ENCODE data around the gene FHOD3.

The FHOD3 gene

GRCh38 chr18:36608107-36608506, 310.6 kb downstream of the FHOD3 start:
- CTCF ChIA-PET, result no interaction called here

GRCh38 chr18:36610258-36610657, 312.7 kb downstream of the FHOD3 start:
- peaks cover 0 to 12% of the 10 kb centered on the region in 2 experiments; a peak in 1 of 3 replicates for H3K36me3 ChIP-seq (ENCODE audit: control insufficient read depth in 2 of 2, insufficient read depth in 1 of 2, low read length in 2 of 2)
- CTCF ChIA-PET, result no interaction called here
- no peak overlapping the region for H3K27ac ChIP-seq (ENCODE audit: extremely low read depth, low read depth, low read length)

More at GRCh38 chr18:36608107-36608506, 310.6 kb downstream of the FHOD3 start:
- POLR2A ChIA-PET, result no interaction called here
- H3K27ac ChIP-seq (ENCODE audit: extremely low read depth, low read depth, low read length), result no peak overlapping the region
- H3K36me3 ChIP-seq (ENCODE audit: control insufficient read depth in 2 of 2, insufficient read depth in 1 of 2, low read length in 2 of 2), result peaks cover 0 to 11% of the 10 kb centered on the region in 2 experiments; a peak in 1 of 3 replicates
- no peaks in the 10 kb centered on the region for H3K4me1 ChIP-seq (ENCODE audit: control insufficient read depth, insufficient read depth, low read length)
- no peak for TF ChIP-seq ZNF202 (tag by site-specific recombination; IDR thresholded peaks at IDR 0.05; ENCODE audit: borderline replicate concordance)
- peak; percentile 67; the same call in 1 of the 2 replicates for TF ChIP-seq ZNF266 (tag by site-specific recombination; IDR thresholded peaks at IDR 0.05; ENCODE audit: low read depth)
- no peaks in the 10 kb centered on the region for H3K9me3 ChIP-seq (ENCODE audit: control insufficient read depth, insufficient read depth, low read depth, low read length)
- no peak overlapping the region for H3K4me3 ChIP-seq (ENCODE audit: low read depth, low read length)

GRCh38 chr18:36610661-36611060, 313.1 kb downstream of the FHOD3 start:
- H3K27ac ChIP-seq (ENCODE audit: extremely low read depth, low read depth, low read length), result no peak overlapping the region
- no peaks in the 10 kb centered on the region for H3K4me1 ChIP-seq (ENCODE audit: control insufficient read depth, insufficient read depth, low read length)
- no peaks in the 10 kb centered on the region for H3K9me3 ChIP-seq (ENCODE audit: control insufficient read depth, insufficient read depth, low read depth, low read length)
- CTCF ChIA-PET, result no interaction called here
- H3K4me3 ChIP-seq (ENCODE audit: low read depth, low read length), result no peak overlapping the region
- POLR2A ChIA-PET, result no interaction called here
- peaks cover 0 to 12% of the 10 kb centered on the region in 2 experiments; a peak in 1 of 3 replicates for H3K36me3 ChIP-seq (ENCODE audit: control insufficient read depth in 2 of 2, insufficient read depth in 1 of 2, low read length in 2 of 2)
- TF ChIP-seq REST (tag by site-specific recombination; IDR thresholded peaks at IDR 0.05), result no peak
- no peak for TF ChIP-seq MYNN (tag by site-specific recombination; IDR thresholded peaks at IDR 0.05; ENCODE audit: borderline replicate concordance)
- TF ChIP-seq ZNF521 (tag by site-specific recombination; IDR thresholded peaks at IDR 0.05), result no peak
- TF ChIP-seq ZNF561 (tag by site-specific recombination; IDR thresholded peaks at IDR 0.05; ENCODE audit: borderline replicate concordance), result no peak
- no peak for TF ChIP-seq ZBTB11 (tag by site-specific recombination; conservative IDR thresholded peaks at IDR 0.05; ENCODE audit: low read depth)
- TF ChIP-seq PRDM6 (tag by site-specific recombination; IDR thresholded peaks at IDR 0.05), result no peak
- no peak for TF ChIP-seq HOXD13 (CRISPR knock-in tag; IDR thresholded peaks at IDR 0.05; ENCODE audit: borderline replicate concordance)

More at GRCh38 chr18:36610258-36610657, 312.7 kb downstream of the FHOD3 start:
- Histone ChIP-seq H3K4me3 (ENCODE audit: low read depth, low read length) (no peak overlapping the region), H3K4me1 (ENCODE audit: control insufficient read depth, insufficient read depth, low read length) (no peaks in the 10 kb centered on the region), H3K9me3 (ENCODE audit: control insufficient read depth, insufficient read depth, low read depth, low read length) (no peaks in the 10 kb centered on the region)
- POLR2A ChIA-PET, result no interaction called here
- TF ChIP-seq ZFP41 (tag by site-specific recombination; IDR thresholded peaks at IDR 0.05; ENCODE audit: borderline replicate concordance) (no peak), ZFHX2 (tag by site-specific recombination; conservative IDR thresholded peaks at IDR 0.05) (no peak), KLF8 (tag by site-specific recombination; IDR thresholded peaks at IDR 0.05) (no peak), ZNF596 (tag by site-specific recombination; IDR thresholded peaks at IDR 0.05) (no peak), ZNF202 (tag by site-specific recombination; IDR thresholded peaks at IDR 0.05; ENCODE audit: borderline replicate concordance) (no peak), WT1 (tag by site-specific recombination; IDR thresholded peaks at IDR 0.05) (no peak), ZSCAN18 (tag by site-specific recombination; IDR thresholded peaks at IDR 0.05) (no peak), ZNF24 (tag by site-specific recombination; IDR thresholded peaks at IDR 0.05) (no peak), ZNF580 (tag by site-specific recombination; IDR thresholded peaks at IDR 0.05) (no peak), ZBTB21 (tag by site-specific recombination; IDR thresholded peaks at IDR 0.05) (no peak), ZNF629 (tag by site-specific recombination; IDR thresholded peaks at IDR 0.05) (no peak), ZNF76 (tag by site-specific recombination; IDR thresholded peaks at IDR 0.05; ENCODE audit: borderline replicate concordance, low read depth) (no peak), ZNF529 (tag by site-specific recombination; IDR thresholded peaks at IDR 0.05; ENCODE audit: insufficient replicate concordance) (no peak), ZSCAN30 (tag by site-specific recombination; IDR thresholded peaks at IDR 0.05) (no peak), ZBTB26 (tag by site-specific recombination; optimal IDR thresholded peaks at IDR 0.05) (no peak), ZNF514 (tag by site-specific recombination; IDR thresholded peaks at IDR 0.05) (no peak)
